Psoas muscle (tissue), 8 donors: Measurements from ENCODE around the gene GTF3C5. TPM values are rescaled to one million over a fixed set of nuclear protein-coding genes. Genes with fewer than 3 reads are reported as not detected.
A peak's percentile ranks its signal among the peaks of the same experiment; 100 is the strongest.

Experiments used
- ATAC-seq, 4 donors: fragments of 200-7000 bp; cut with Tn5 transposase; one replicate each; pipeline ENCODE4 v1.9.1; 2020; ENCODE audit warnings: moderate library complexity in 3 of 4, mild to moderate bottlenecking in 2 of 4
- DNase-seq, 2 donors: peaks; one replicate each; pipeline ENCODE4 v3.0.0-alpha.2; 2020
- H3K27ac ChIP-seq: fragments of 200-600 bp; one replicate; pipeline ENCODE4 v1.8.0; 2022
- H3K27me3 ChIP-seq, 3 donors: fragments of 200-600 bp in 1 of 3; one replicate each; pipeline versions ENCODE4 v1.6.1 to v1.8.0; 2013 to 2022; ENCODE audit warnings: low read length in 2 of 3, mild to moderate bottlenecking in 2 of 3, moderate library complexity in 1 of 3; ENCODE audit not compliant: insufficient read depth in 3 of 3
- H3K36me3 ChIP-seq, 2 donors: fragments of 200-600 bp in 1 of 2; one replicate each; pipeline versions ENCODE4 v1.6.1 to v1.8.0; 2013 to 2022; ENCODE audit warnings: low read depth in 1 of 2, mild to moderate bottlenecking in 1 of 2, moderate library complexity in 1 of 2; ENCODE audit not compliant: insufficient read depth in 1 of 2
- H3K4me1 ChIP-seq: fragments of 200-600 bp; one replicate; pipeline ENCODE4 v1.8.0; 2022
- H3K4me3 ChIP-seq: fragments of 200-600 bp; one replicate; pipeline ENCODE4 v1.8.0; 2022; ENCODE audit warnings: mild to moderate bottlenecking
- H3K9me3 ChIP-seq: fragments of 200-600 bp; one replicate; pipeline ENCODE4 v1.8.0; 2022
- WGBS, 3 donors: extraction: QIAGEN DNeasy Blood & Tissue Kit; methylation state at CpG; one replicate each; pipeline versions ENCODE4 v1.1.6 to v1.1.7; 2013; 5-methylcytosine and 5-hydroxymethylcytosine counted together
- intact Hi-C, 2 donors: fragments of 100-400 bp; cut with DNase I; formaldehyde crosslinking; loops; one replicate each; pipeline versions ENCODE4 v1.11.0 to v1.14.2; 2022
- polyA plus RNA-seq, 3 donors: library from polyadenylated mRNA; stranded (reverse); fragments of 200-250 nt; gene quantifications; one replicate each; pipeline ENCODE4 v1.2.3, GENCODE V29; 2013
- total RNA-seq, 4 donors: library from RNA; stranded (reverse); fragmentation: NEBNext Ultra II Directional in 2 of 4; extraction: Animal tissue kit (Norgen Biotek cat#: 25700) in 2 of 4; gene quantifications; one replicate each; pipeline versions ENCODE4 v1.2.1 to v1.2.4, GENCODE V29; 2021 to 2023
- TF ChIP-seq, protein P1 (sequence below): fragments of 200-600 bp; IDR thresholded peaks from one replicate; pipeline ENCODE4 v1.8.0; 2022; ENCODE audit warnings: antibody characterized with exemption
- donor health status: healthy with polysubstance abuse.
- donor health status: DM: no; HTN: no; CAD: no; lungs with moderate emphysema.
- donor health status: Bipolar disorder and iron deficiency.
- donor health status: healthy.
- donor health status: DM: yes; HTN: yes; CAD: no.
- donor health status: DM: no; HTN: no; CAD: no.
- donor health status: DM: no; HTN: no; CAD: no.
- donor health status: DM: yes; HTN: yes; CAD: no.

The GTF3C5 gene
- total and polyA plus RNA-seq, 7 donors: 34.6 to 70.8 (median 42.7) TPM

DNA sequence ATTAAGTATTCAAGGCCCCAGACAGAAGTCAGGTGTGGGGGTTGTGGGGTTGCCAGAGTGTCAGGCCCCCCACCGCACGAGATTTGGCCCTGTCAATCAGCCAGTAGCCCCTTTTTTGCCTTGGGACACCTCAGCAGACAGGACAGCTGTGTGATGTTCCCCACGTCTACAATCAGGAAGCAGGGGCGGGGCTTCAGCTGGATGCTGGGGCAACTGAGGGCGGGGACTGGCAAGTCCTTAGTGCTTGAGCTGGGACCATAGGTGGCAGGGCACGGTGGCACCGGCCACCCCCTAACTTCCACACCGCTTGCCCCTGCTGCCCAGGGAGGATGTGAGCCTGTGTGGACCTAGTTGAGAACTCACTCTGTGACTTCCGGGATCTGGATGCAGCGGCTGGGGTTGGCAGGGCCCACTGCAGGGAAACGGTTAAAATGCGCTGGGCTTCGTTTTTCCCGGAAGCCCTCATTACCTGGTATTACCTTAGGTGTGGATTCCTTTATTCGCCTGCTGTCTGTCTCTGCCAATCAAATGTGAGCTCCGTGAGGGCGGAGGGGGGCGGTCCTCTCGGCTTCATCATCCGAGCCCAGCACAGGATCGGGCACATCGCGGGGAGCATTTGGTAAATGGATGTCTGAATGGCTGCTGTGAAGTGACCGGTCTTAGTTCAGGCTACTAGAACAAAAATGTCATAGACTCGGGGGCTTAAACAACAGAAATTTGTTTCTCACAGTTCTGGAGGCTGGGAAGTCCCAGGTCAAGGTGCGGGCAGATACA, 7.5 kb upstream of the GTF3C5 start:
- no peaks in the 10 kb centered on the region for H3K36me3 ChIP-seq
- no peak for ATAC-seq
- DNase-seq: no peak
- no peaks in the 10 kb centered on the region for H3K27me3 ChIP-seq
- H3K4me3 ChIP-seq: no peak overlapping the region
- H3K9me3 ChIP-seq: no peaks in the 10 kb centered on the region
- H3K4me1 ChIP-seq: no peaks in the 10 kb centered on the region
- H3K27ac ChIP-seq: no peak overlapping the region
- 68% methylated on average over 26 of the region's 26 CpGs for WGBS, 3 donors
- TF ChIP-seq, protein P1, sequence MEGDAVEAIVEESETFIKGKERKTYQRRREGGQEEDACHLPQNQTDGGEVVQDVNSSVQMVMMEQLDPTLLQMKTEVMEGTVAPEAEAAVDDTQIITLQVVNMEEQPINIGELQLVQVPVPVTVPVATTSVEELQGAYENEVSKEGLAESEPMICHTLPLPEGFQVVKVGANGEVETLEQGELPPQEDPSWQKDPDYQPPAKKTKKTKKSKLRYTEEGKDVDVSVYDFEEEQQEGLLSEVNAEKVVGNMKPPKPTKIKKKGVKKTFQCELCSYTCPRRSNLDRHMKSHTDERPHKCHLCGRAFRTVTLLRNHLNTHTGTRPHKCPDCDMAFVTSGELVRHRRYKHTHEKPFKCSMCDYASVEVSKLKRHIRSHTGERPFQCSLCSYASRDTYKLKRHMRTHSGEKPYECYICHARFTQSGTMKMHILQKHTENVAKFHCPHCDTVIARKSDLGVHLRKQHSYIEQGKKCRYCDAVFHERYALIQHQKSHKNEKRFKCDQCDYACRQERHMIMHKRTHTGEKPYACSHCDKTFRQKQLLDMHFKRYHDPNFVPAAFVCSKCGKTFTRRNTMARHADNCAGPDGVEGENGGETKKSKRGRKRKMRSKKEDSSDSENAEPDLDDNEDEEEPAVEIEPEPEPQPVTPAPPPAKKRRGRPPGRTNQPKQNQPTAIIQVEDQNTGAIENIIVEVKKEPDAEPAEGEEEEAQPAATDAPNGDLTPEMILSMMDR: no peak
- intact Hi-C loops: no loop called here

DNA sequence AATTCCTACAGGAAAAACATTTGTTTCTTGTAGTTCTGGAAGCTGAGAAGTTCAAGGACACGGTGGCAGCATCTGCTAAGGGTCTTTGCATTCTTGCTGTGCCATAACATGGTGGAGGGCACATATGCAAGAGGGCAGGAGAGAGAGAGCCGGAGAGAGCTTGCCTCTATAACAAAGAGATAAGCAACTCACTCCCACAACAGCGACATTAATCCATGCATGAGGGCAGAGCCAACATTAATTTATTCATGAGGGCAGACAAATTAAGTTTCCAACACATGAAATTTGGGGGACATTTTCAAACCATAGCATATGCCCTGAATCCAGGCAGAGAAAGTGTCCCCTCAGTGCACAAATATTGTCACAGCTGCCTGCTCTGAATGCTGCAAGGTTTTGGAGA, 4.4 kb upstream of the GTF3C5 start:
- intact Hi-C loops: no loop called here
- no peaks in the 10 kb centered on the region for H3K9me3 ChIP-seq
- 52 to 69% (median 58%) methylated on average over 3 of the region's 3 CpGs for WGBS, 3 donors
- H3K4me3 ChIP-seq: no peak overlapping the region
- H3K4me1 ChIP-seq: peaks cover 8% of the 10 kb centered on the region
- H3K27me3 ChIP-seq: no peaks in the 10 kb centered on the region
- H3K36me3 ChIP-seq: no peaks in the 10 kb centered on the region
- ATAC-seq: no peak
- DNase-seq: no peak
- no peak overlapping the region for H3K27ac ChIP-seq
- TF ChIP-seq, protein P1: no peak

DNA sequence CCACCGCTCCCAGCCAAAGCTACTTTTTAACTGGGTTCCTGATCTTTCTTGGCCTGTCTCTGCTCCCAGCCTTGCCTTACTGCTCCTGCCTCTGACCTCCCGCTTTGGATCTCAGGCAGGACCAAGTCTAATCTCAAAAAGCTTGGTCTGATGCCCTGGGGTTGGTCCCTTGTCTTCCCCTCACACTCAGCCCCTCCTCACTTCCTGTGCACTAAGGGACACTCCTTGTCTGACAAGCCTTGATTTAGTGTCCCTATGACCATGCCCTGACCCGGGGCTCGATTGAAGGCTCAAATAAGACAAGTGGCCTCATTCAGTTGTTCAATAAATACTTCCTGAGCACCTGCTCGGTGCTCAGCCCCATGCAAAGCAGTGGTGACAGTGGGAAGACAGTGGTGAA, 3.7 kb upstream of the GTF3C5 start:
- no peaks in the 10 kb centered on the region for H3K36me3 ChIP-seq
- WGBS, 3 donors: 35 to 52% (median 49%) methylated on average over 5 of the region's 5 CpGs
- H3K9me3 ChIP-seq: no peaks in the 10 kb centered on the region
- H3K27ac ChIP-seq: no peak overlapping the region
- no peak overlapping the region for H3K4me3 ChIP-seq
- ATAC-seq (no peak), DNase-seq (no peak)
- H3K4me1 ChIP-seq: peaks cover 15% of the 10 kb centered on the region
- H3K27me3 ChIP-seq: no peaks in the 10 kb centered on the region
- TF ChIP-seq, protein P1: no peak
- intact Hi-C loops: no loop called here

DNA sequence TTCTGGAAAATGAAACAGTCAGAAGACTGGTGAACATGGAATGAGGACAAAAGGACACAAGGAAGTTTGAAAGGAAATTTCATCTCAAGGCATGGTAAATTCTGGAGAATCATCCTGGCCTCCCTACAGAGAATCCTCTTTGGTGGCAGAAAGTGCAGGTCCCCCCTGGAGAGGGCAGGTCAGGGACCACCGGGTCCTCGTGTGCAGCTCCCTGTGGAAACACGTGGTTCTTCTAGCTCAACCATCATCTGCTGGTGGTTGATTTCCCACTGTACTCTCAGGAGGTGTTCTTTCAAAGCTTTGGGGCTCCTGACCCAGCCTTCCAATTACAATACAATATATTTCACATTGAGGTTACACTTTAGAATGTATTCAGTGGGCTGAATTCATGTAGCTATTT, 2.6 kb upstream of the GTF3C5 start:
- Histone ChIP-seq H3K9me3 (no peaks in the 10 kb centered on the region), H3K4me3 (no peak overlapping the region), H3K27ac (no peak overlapping the region), H3K36me3 (peaks cover 0 to 7% of the 10 kb centered on the region in 2 donors), H3K4me1 (peaks cover 22% of the 10 kb centered on the region), H3K27me3 (no peaks in the 10 kb centered on the region)
- TF ChIP-seq, protein P1: no peak
- intact Hi-C loops: no loop called here
- 63 to 78% (median 64%) methylated on average over 3 of the region's 3 CpGs for WGBS, 3 donors
- DNase-seq (no peak), ATAC-seq (no peak)

DNA sequence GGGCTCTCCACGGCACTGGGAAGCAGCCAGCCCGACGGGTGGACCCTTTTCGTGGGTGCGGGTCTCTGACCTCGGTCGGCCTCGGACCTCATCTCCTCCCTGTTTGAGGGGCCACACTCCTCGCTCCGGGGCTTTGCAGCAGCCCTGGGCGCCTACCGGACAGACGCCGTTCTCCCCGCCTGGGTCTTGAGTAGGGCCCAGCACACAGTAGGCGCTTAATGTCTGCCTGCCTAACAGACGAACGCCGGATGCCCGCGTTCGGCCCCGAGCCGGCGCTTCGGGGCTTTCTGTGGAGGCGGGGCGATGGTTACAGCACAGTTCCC, 842 bp upstream of the GTF3C5 start:
- H3K36me3 ChIP-seq: peaks cover 0 to 11% of the 10 kb centered on the region in 2 donors
- H3K4me3 ChIP-seq: peak overlapping the region; percentile 99
- no peaks in the 10 kb centered on the region for H3K9me3 ChIP-seq
- DNase-seq: no peak
- peak overlapping the region; percentile 86 for H3K27ac ChIP-seq
- intact Hi-C loops: loop anchor here (2.0 to 10.0 kb wide), 2 partner anchors 119 to 465 kb away; no protein-coding TSS in a partner anchor
- H3K4me1 ChIP-seq: peaks cover 30% of the 10 kb centered on the region
- WGBS, 3 donors: 0 to 1% (median 0%) methylated on average over 28 of the region's 28 CpGs
- no peaks in the 10 kb centered on the region for H3K27me3 ChIP-seq
- peak; percentile 2 to 34 (median 8) for ATAC-seq
- TF ChIP-seq, protein P1: no peak
